SK-N-SH treated with all-trans-retinoic acid at 6 μM for 48 hours (cell line): ENCODE measurements around the gene TUBGCP2.

Source experiments
- BACH2 ChIP-seq: fragments of 250-450 bp; sonication (Bioruptor Pico); IDR thresholded peaks from 2 replicates; pipeline ENCODE4 v1.9.0; 2021; ENCODE audit warnings: mild to moderate bottlenecking, borderline replicate concordance
- CSDC2 ChIP-seq: fragments of 250-450 bp; sonication (Bioruptor Pico); IDR thresholded peaks from 2 replicates; pipeline ENCODE4 v1.5.0; 2020; ENCODE audit warnings: mild to moderate bottlenecking, moderate library complexity
- CSRNP3 ChIP-seq: fragments of 250-450 bp; sonication (Bioruptor Pico); IDR thresholded peaks from 2 replicates; pipeline ENCODE4 v1.5.1; 2021; ENCODE audit warnings: mild to moderate bottlenecking, moderate library complexity
- GLIS3 ChIP-seq: fragments of 250-450 bp; sonication (Bioruptor Pico); IDR thresholded peaks from 2 replicates; pipeline ENCODE4 v1.5.0; 2020; ENCODE audit warnings: mild to moderate bottlenecking, moderate library complexity
- ISL1 ChIP-seq: fragments of 250-450 bp; sonication (Bioruptor Pico); IDR thresholded peaks from 2 replicates; pipeline ENCODE4 v2.1.2; 2022; ENCODE audit warnings: mild to moderate bottlenecking, moderate library complexity
- OSR1 ChIP-seq: fragments of 250-450 bp; sonication (Bioruptor Pico); IDR thresholded peaks from 2 replicates; pipeline ENCODE4 v1.8.0; 2022; ENCODE audit warnings: moderate library complexity, mild to moderate bottlenecking, inconsistent platforms
- ZFP3 ChIP-seq: fragments of 250-450 bp; sonication (Bioruptor Pico); IDR thresholded peaks from 2 replicates; pipeline ENCODE4 v1.5.0; 2020; ENCODE audit warnings: mild to moderate bottlenecking, moderate library complexity
- ZNF8 ChIP-seq: fragments of 450-650 bp; formaldehyde crosslinking; IDR thresholded peaks from 2 replicates; pipeline ENCODE4 v1.5.0; 2020; ENCODE audit warnings: mild to moderate bottlenecking, moderate library complexity

- no peak for TF ChIP-seq OSR1 (CRISPR knock-in tag)
- no peak for TF ChIP-seq ZFP3 (CRISPR knock-in tag)
- no peak for TF ChIP-seq BACH2
- no peak for TF ChIP-seq ISL1 (CRISPR knock-in tag)
- TF ChIP-seq ZNF8 (CRISPR knock-in tag), result no peak
- no peak for TF ChIP-seq GLIS3
- TF ChIP-seq CSRNP3 (CRISPR knock-in tag), result no peak
- TF ChIP-seq CSDC2, result no peak
Observed at GRCh38 chr10:133312769-133313145, 4.1 kb upstream of the TUBGCP2 start.
